GM21381 (cell line): Measurements from ENCODE around the gene CDC27.
"Not testable (repeated sequence)": the region's sequence is repeated elsewhere in the genome, so short reads cannot be mapped to it uniquely, and the experiment has no call there.

Experiments used
- ATAC-seq: cut with Tn5 transposase; IDR thresholded peaks from one replicate; pipeline ENCODE4 v1.9.1; 2021; ENCODE audit warnings: mild to moderate bottlenecking, moderate library complexity; ENCODE audit not compliant: unreplicated experiment

Gene CDC27

GRCh38 chr17:47193931-47194511 is 4.9 kb upstream of the CDC27 start:
- ATAC-seq, result no peak

- ATAC-seq, result no peak
These were observed 3.5 kb upstream of the CDC27 start for GRCh38 chr17:47192554-47192953.

DNA sequence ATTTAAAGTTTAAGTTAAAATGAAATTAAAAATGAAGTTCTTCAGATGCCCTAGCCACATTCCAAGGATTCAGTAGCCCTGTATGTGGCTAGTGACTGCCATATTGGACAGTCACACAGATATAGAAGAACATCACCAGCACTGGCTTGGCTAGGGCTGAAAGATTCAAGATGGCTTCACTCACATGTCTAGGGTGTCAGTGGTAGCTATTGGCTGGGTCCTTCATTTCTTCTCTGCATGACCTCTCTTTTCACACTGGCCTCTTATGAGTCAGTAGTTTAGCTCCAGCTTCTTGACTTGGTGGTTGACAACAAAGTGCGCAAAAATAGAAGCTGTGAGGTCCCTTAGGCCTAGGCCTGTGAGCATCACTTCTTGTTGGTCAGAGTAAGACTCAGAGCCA is 1.7 kb upstream of the CDC27 start:
- no peak for ATAC-seq

GRCh38 chr17:47190243-47190642 is 1.1 kb upstream of the CDC27 start:
- no peak for ATAC-seq

DNA sequence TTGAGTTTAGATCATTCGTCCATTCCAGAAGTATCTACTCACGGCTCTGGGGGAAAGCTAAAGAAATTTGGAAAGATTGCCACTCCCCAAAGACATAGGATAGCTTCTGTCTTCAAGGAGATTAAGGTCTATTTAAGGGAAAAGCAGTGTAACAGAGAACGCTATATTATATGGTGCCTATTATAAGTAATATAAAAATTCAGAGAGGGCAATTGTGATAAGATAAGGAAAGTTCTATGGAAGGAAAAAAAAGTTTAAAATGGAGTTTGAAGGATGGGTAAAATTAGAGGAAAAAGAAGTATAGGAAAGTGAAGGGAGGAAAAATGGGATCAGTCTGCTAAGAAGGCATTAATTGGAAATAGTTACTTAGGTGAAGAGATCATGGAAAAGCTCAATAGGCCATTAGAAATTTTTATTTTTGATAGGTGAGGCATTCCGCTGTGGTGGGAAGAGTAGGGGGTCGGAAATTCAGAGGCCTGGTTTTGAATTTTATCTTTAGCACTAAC is 690 bp upstream of the CDC27 start:
- ATAC-seq, result no peak

- no peak for ATAC-seq
These were observed 722 bp downstream of the CDC27 start for GRCh38 chr17:47188271-47188875.

- no peak for ATAC-seq
These were observed 4.4 kb downstream of the CDC27 start for GRCh38 chr17:47184681-47185080.

GRCh38 chr17:47180988-47181387 is 8.1 kb downstream of the CDC27 start:
- not testable (repeated sequence) for ATAC-seq

- ATAC-seq, result no peak
These were observed 8.8 kb downstream of the CDC27 start for GRCh38 chr17:47180337-47180736.

- no peak for ATAC-seq
These were observed 10.0 kb downstream of the CDC27 start for GRCh38 chr17:47179141-47179540.

- ATAC-seq, result no peak
These were observed 11.8 kb downstream of the CDC27 start for GRCh38 chr17:47177261-47177660.

DNA sequence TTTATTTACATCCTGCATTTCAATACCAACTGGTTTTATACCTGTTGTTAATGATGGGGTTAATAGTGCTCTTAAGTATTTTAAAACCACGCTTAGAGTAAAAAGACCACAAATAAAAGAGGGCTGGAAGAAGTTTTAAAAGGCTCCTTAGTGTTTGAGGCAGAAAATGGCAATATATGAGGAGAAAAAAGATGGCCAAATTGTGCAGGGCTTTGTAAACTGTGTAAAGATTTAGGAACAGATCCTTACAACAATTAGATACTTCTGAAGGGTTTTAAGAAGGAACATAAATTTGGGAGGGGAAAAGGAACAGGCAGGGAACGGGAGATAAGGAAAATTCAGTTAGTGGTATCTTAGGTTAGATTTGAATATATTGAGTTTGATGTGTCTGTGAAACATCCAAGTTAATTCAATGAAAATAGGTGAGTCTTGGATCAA is 12.7 kb downstream of the CDC27 start:
- no peak for ATAC-seq

DNA sequence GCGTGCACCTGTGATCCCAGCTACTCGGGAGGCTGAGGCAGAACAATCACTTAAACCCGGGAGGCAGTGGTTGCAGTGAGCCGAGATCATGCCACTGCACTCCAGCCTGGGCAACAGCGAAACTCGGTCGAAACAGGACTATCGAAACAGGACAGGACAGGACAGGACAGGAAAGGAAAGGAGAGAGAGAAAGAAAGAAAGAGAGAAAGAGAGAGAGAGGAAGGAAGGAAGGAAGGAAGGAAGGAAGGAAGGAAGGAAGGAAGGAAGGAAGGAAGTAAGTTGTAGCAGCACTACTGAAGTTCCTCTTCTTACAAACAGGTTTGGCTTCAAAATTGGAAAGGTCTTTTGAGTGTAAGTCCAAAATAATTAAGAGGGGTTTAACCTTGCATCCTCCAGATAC is 14.3 kb downstream of the CDC27 start:
- not testable (repeated sequence) for ATAC-seq

DNA sequence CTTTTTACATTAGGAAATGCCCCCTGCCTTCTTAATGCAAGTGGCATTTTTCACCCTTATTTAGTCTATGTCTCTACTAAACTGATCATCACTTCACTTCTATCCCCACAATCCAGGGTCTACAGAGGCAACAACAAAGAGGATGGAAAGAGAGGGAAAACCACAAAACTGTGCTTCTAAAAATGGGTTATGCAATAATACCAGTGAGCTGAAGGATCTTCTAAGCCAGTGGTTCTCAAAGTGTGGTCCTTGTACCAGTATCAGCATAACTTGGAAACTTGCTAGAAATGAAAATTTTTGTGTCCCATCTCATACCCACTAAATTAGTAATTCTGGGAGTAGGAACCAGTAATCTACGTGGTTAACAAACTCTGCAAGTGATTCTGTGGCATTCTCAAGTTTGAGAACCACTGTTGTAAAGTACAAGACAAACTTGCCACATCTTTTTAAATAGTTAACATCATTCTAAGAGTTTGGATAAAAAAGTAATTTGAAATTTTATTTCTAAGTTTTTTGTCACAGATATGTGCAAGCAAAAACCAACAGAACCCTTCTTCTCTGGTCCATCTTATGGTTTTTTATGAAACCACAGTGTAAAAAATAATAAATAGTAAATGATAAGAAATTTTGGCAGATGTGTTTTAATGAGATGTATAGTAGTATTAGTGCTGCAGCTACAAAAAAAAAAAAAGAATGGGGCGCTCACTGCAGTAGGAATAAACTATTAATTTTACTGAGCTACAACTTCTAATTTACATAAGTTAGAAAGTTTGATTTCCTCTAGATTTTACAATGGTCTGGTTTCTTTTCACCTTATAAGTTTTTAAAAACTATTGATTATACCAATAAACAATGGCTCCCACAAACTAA is 16.2 kb downstream of the CDC27 start:
- ATAC-seq, result no peak

DNA sequence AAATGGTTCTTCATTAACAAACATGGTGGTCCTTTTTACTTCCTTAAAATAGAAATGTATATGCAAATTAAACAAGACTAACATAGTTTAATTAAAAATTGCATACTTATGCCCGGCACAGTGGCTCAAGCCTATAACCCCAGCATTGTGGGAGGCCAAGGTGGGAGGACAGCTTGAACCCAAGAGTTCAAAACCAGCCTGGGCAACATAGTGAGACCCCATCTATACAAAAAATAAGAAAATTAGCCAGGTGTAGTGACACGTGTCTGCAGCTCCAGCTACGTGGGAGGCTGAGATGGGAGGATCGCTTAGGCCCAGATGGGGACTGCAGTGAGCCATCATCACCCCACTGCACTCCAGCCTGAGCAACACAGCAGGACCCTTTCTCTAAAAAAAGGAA is 18.4 kb downstream of the CDC27 start:
- no peak for ATAC-seq

DNA sequence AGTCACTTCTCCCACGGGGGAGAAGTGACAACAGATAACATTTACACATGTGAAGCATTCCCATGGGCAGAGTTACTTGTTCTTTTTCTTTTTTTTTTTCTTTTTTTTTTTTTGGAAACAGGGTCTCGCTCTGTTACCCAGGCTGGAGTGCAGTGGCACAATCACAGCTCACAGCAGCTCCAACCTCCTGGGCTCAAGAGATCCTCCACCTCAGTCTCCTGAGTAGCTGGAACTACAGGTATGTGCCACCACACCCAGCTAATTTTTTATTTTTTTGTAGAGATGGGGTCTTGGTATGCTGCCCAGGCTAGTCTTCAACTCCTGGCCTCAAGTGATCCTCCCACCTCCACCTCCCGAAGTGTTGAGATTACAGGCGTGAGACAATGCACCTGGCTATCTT is 20.2 kb downstream of the CDC27 start:
- ATAC-seq, result not testable (repeated sequence)

DNA sequence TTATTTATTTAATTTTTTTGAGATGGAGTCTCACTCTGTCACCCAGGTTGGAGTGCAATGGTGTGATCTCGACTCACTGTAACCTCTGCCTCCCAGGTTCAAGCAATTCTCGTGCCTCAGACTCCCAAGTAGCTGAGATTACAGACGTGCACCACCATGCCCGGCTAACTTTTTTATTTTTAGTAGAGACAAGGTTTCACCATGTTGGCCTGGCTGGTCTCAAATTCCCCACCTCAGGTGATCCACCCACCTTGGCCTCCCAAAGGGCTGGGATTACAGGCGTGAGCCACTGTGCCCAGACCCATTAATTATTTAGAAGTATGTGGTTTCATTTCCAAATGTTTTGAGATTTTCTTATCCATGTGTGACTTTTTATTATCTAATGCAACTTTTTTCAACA is 22.2 kb downstream of the CDC27 start:
- ATAC-seq, result not testable (repeated sequence)

GRCh38 chr17:47165137-47165536 is 24.0 kb downstream of the CDC27 start:
- ATAC-seq, result no peak

DNA sequence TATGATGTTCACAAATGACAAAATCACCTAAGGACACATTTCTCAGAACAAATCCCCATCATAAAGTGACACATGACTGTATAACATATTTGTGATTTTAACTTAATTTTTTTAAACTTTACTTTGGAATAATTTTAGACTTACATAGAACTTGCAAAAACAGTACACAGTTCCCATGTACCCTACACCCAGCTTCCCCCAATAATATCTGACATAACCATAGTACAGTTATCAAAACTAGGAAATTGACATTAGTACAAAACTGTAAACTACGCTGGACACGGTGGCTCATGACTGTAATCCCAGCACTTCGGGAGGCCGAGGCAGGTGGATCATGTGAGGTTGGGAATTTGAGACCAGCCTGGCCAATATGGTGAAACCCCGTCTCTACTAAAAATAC is 24.8 kb downstream of the CDC27 start:
- no peak for ATAC-seq

- ATAC-seq, result no peak
These were observed 27.0 kb downstream of the CDC27 start for GRCh38 chr17:47162013-47162622.

DNA sequence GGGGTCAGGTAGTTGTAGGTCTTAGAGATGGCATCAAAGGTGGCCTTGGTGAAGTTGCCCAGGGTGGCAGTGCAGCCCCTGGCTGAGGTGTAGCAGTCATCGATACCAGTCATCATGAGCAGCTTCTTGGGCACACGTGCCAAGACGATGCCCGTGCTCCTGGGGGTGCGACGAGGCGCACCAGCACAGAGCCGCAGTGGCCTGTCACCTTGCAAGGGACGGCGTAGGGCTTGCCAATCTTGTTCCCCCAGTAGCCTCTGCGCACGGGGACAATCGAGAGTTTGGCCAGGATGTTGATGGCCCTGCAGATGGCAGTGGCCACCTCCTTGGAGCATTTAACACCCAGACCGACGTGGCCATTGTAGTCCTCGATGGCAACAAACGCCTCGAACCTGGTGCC is 29.8 kb downstream of the CDC27 start:
- no peak for ATAC-seq
